GM12892 (cell line): ENCODE measurements around the gene CASTOR1.

ENCODE experiments used
- POLR2A ChIP-seq: IDR thresholded peaks from 2 replicates; pipeline ENCODE4 v1.6.1; 2011; ENCODE audit warnings: low read depth, low read length, control low read depth
- POLR2AphosphoS5 ChIP-seq: IDR thresholded peaks from 2 replicates; pipeline ENCODE4 v1.6.1; 2011; ENCODE audit warnings: low read depth, low read length, control low read depth
- TAF1 ChIP-seq: IDR thresholded peaks from 2 replicates; pipeline ENCODE4 v1.6.1; 2011; ENCODE audit warnings: low read depth, mild to moderate bottlenecking, control low read depth, low read length, borderline replicate concordance

GRCh38 chr22:30249049-30250038 is 40.0 kb downstream of the CASTOR1 start:
- TF ChIP-seq POLR2A (no peak), POLR2AphosphoS5 (no peak), TAF1 (no peak)
